ENCODE data around the gene SAMHD1.
"Not testable (repeated sequence)": the region's sequence is repeated elsewhere in the genome, so short reads cannot be mapped to it uniquely, and the experiment has no call there.

The SAMHD1 gene

GRCh38 chr20:36847009-36847709, 104.3 kb downstream of the SAMHD1 start:
- no peaks in the 10 kb centered on the region for H4K20me1 ChIP-seq (ENCODE audit: low read depth, low read length)
- peak overlapping the region; percentile 2 for H3K4me3 ChIP-seq (ENCODE audit: insufficient read depth, low read length, poor library complexity, severe bottlenecking)
- H3K9ac ChIP-seq (ENCODE audit: low read length), result peak overlapping the region; percentile 65
- peaks cover 79% of the 10 kb centered on the region for H3F3A ChIP-seq (ENCODE audit: insufficient read depth)
- no peaks in the 10 kb centered on the region for H3K9me2 ChIP-seq (replicated peaks; ENCODE audit: insufficient read depth, low read length)
- no peaks in the 10 kb centered on the region; the same call in 1 of the 2 replicates for H3K36me3 ChIP-seq (ENCODE audit: low read length)
- peaks cover 56% of the 10 kb centered on the region for H3K79me2 ChIP-seq (ENCODE audit: insufficient read depth, low read length)
- H3K27ac ChIP-seq (ENCODE audit: low read depth, low read length), result peak overlapping the region; percentile 99
- peak overlapping the region; percentile 69 for H3K4me2 ChIP-seq (ENCODE audit: low read depth, low read length, poor library complexity, severe bottlenecking)
- H3K27me3 ChIP-seq (ENCODE audit: low read length), result no peaks in the 10 kb centered on the region
- H3K9me3 ChIP-seq (ENCODE audit: insufficient read depth, low read length), result 0 out of 2 replicates have a peak, but pooled peaks cover 3% of the 10 kb centered on the region
- H2AFZ ChIP-seq (ENCODE audit: low read depth, low read length, severe bottlenecking), result no peak overlapping the region
- TF ChIP-seq CTCF (IDR thresholded peaks at IDR 0.05; ENCODE audit: insufficient read depth, low read length, poor library complexity, severe bottlenecking) (no peak), EZH2phosphoT487 (conservative IDR thresholded peaks at IDR 0.05; ENCODE audit: low read length) (no peak)

GRCh38 chr20:36845288-36845971, 106.1 kb downstream of the SAMHD1 start:
- Histone ChIP-seq H3K4me3 (ENCODE audit: insufficient read depth, low read length, poor library complexity, severe bottlenecking) (peak overlapping the region; percentile 23), H3K4me2 (ENCODE audit: low read depth, low read length, poor library complexity, severe bottlenecking) (peak overlapping the region; percentile 69), H3K36me3 (ENCODE audit: low read length) (no peaks in the 10 kb centered on the region), H3K27ac (ENCODE audit: low read depth, low read length) (peak overlapping the region; percentile 99), H3K27me3 (ENCODE audit: low read length) (no peaks in the 10 kb centered on the region), H3K9me2 (replicated peaks; ENCODE audit: insufficient read depth, low read length) (no peaks in the 10 kb centered on the region), H3K9me3 (ENCODE audit: insufficient read depth, low read length) (no peaks in the 10 kb centered on the region), H3K79me2 (ENCODE audit: insufficient read depth, low read length) (peaks cover 45% of the 10 kb centered on the region), H2AFZ (ENCODE audit: low read depth, low read length, severe bottlenecking) (no peak overlapping the region), H3K9ac (ENCODE audit: low read length) (peak overlapping the region; percentile 65), H3F3A (ENCODE audit: insufficient read depth) (peaks cover 79% of the 10 kb centered on the region), H4K20me1 (ENCODE audit: low read depth, low read length) (no peaks in the 10 kb centered on the region)
- TF ChIP-seq EZH2phosphoT487 (conservative IDR thresholded peaks at IDR 0.05; ENCODE audit: low read length) (no peak), CTCF (IDR thresholded peaks at IDR 0.05; ENCODE audit: insufficient read depth, low read length, poor library complexity, severe bottlenecking) (no peak)

- Histone ChIP-seq H3F3A (ENCODE audit: insufficient read depth) (peaks cover 64% of the 10 kb centered on the region), H3K27ac (ENCODE audit: low read depth, low read length) (peak overlapping the region; percentile 99), H3K79me2 (ENCODE audit: insufficient read depth, low read length) (peaks cover 21% of the 10 kb centered on the region; the same call in 1 of the 2 replicates), H3K4me2 (ENCODE audit: low read depth, low read length, poor library complexity, severe bottlenecking) (peak overlapping the region; percentile 69), H3K9ac (ENCODE audit: low read length) (peak overlapping the region; percentile 31; the same call in 1 of the 2 replicates)
- not testable (repeated sequence) for H3K9me2 ChIP-seq (replicated peaks; ENCODE audit: insufficient read depth, low read length); H2AFZ ChIP-seq (ENCODE audit: low read depth, low read length, severe bottlenecking); H3K4me3 ChIP-seq (ENCODE audit: insufficient read depth, low read length, poor library complexity, severe bottlenecking); H4K20me1 ChIP-seq (ENCODE audit: low read depth, low read length); H3K27me3 ChIP-seq (ENCODE audit: low read length); H3K9me3 ChIP-seq (ENCODE audit: insufficient read depth, low read length); H3K36me3 ChIP-seq (ENCODE audit: low read length)
These were observed 110.5 kb downstream of the SAMHD1 start for GRCh38 chr20:36841030-36841429.

All from SU-DHL-6 (cell line).